ENCODE results near the gene CUTA.

CUTA gene

GRCh38 chr6:33438978-33439594 is 21.2 kb upstream of the CUTA start:
- no peak for DNase-seq

- DNase-seq = no peak
Observed at GRCh38 chr6:33437666-33438065, 19.8 kb upstream of the CUTA start.

GRCh38 chr6:33434961-33435360 is 17.1 kb upstream of the CUTA start:
- no peak for DNase-seq

GRCh38 chr6:33433544-33434191 is 15.8 kb upstream of the CUTA start:
- DNase-seq = no peak

- DNase-seq = no peak
Observed at GRCh38 chr6:33433001-33433543, 15.2 kb upstream of the CUTA start.

GRCh38 chr6:33432546-33432945 is 14.6 kb upstream of the CUTA start:
- no peak for DNase-seq

- DNase-seq = no peak
Observed at GRCh38 chr6:33431880-33432541, 14.1 kb upstream of the CUTA start.

GRCh38 chr6:33430991-33431879 is 13.3 kb upstream of the CUTA start:
- DNase-seq = peak; percentile 56

- no peak for DNase-seq
Observed at GRCh38 chr6:33430334-33430733, 12.4 kb upstream of the CUTA start.

GRCh38 chr6:33429750-33430052 is 11.8 kb upstream of the CUTA start:
- DNase-seq = no peak

GRCh38 chr6:33428966-33429749 is 11.3 kb upstream of the CUTA start:
- peak; percentile 24 for DNase-seq

- DNase-seq = peak; percentile 79
Observed at GRCh38 chr6:33428224-33428965, 10.5 kb upstream of the CUTA start.

GRCh38 chr6:33427585-33428223 is 9.8 kb upstream of the CUTA start:
- DNase-seq = peak; percentile 78

- DNase-seq = peak; percentile 69
Observed at GRCh38 chr6:33426590-33427511, 8.9 kb upstream of the CUTA start.

GRCh38 chr6:33425668-33426577 is 8.0 kb upstream of the CUTA start:
- DNase-seq = peak; percentile 94

- peak; percentile 58 for DNase-seq
Observed at GRCh38 chr6:33424855-33425667, 7.2 kb upstream of the CUTA start.

- no peak for DNase-seq
Observed at GRCh38 chr6:33423777-33424176, 5.9 kb upstream of the CUTA start.

- DNase-seq = no peak
Observed at GRCh38 chr6:33421344-33421643, 3.4 kb upstream of the CUTA start.
